Measurements from ENCODE around the gene KCTD6.
A peak's percentile ranks its signal among the peaks of the same experiment; 100 is the strongest.

KCTD6 gene

GRCh38 chr3:58484722-58485069 lies 7.2 kb upstream of the KCTD6 start:
- Histone ChIP-seq H3K27ac (ENCODE audit: low read depth, low read length) (no peak overlapping the region), H3K9me3 (ENCODE audit: control insufficient read depth in 1 of 2, low read length in 2 of 2) (no peaks in the 10 kb centered on the region), H3K4me1 (ENCODE audit: control insufficient read depth in 1 of 2, insufficient read depth in 2 of 2, low read length in 2 of 2) (peaks cover 0 to 6% of the 10 kb centered on the region in 2 donors), H3K4me3 (ENCODE audit: low read depth in 1 of 2, low read length in 2 of 2) (no peak overlapping the region), H3K9ac (ENCODE audit: low read depth in 1 of 2, low read length in 2 of 2) (no peak overlapping the region), H3K27me3 (ENCODE audit: control insufficient read depth in 1 of 2, insufficient read depth in 2 of 2, low read length in 2 of 2) (no peaks in the 10 kb centered on the region), H3K36me3 (ENCODE audit: control insufficient read depth in 1 of 2, insufficient read depth in 2 of 2, low read length in 2 of 2) (no peaks in the 10 kb centered on the region)

- Histone ChIP-seq H3K4me3 (ENCODE audit: low read depth in 1 of 2, low read length in 2 of 2) (no peak overlapping the region), H3K27me3 (ENCODE audit: control insufficient read depth in 1 of 2, insufficient read depth in 2 of 2, low read length in 2 of 2) (no peaks in the 10 kb centered on the region), H3K9ac (ENCODE audit: low read depth in 1 of 2, low read length in 2 of 2) (no peak overlapping the region), H3K27ac (ENCODE audit: low read depth, low read length) (no peak overlapping the region), H3K36me3 (ENCODE audit: control insufficient read depth in 1 of 2, insufficient read depth in 2 of 2, low read length in 2 of 2) (no peaks in the 10 kb centered on the region), H3K9me3 (ENCODE audit: control insufficient read depth in 1 of 2, low read length in 2 of 2) (no peaks in the 10 kb centered on the region), H3K4me1 (ENCODE audit: control insufficient read depth in 1 of 2, insufficient read depth in 2 of 2, low read length in 2 of 2) (peaks cover 2 to 11% of the 10 kb centered on the region in 2 donors)
Observed at GRCh38 chr3:58485801-58486435, 6.0 kb upstream of the KCTD6 start.

- Histone ChIP-seq H3K27me3 (ENCODE audit: control insufficient read depth in 1 of 2, insufficient read depth in 2 of 2, low read length in 2 of 2) (no peaks in the 10 kb centered on the region), H3K9ac (ENCODE audit: low read depth in 1 of 2, low read length in 2 of 2) (no peak overlapping the region), H3K36me3 (ENCODE audit: control insufficient read depth in 1 of 2, insufficient read depth in 2 of 2, low read length in 2 of 2) (no peaks in the 10 kb centered on the region), H3K9me3 (ENCODE audit: control insufficient read depth in 1 of 2, low read length in 2 of 2) (no peaks in the 10 kb centered on the region), H3K4me3 (ENCODE audit: low read depth in 1 of 2, low read length in 2 of 2) (no peak overlapping the region), H3K4me1 (ENCODE audit: control insufficient read depth in 1 of 2, insufficient read depth in 2 of 2, low read length in 2 of 2) (peaks cover 6 to 15% of the 10 kb centered on the region in 2 donors), H3K27ac (ENCODE audit: low read depth, low read length) (no peak overlapping the region)
Observed at GRCh38 chr3:58487140-58487886, 4.6 kb upstream of the KCTD6 start.

GRCh38 chr3:58488967-58489366 lies 2.9 kb upstream of the KCTD6 start:
- Histone ChIP-seq H3K4me3 (ENCODE audit: low read depth in 1 of 2, low read length in 2 of 2) (no peak overlapping the region), H3K36me3 (ENCODE audit: control insufficient read depth in 1 of 2, insufficient read depth in 2 of 2, low read length in 2 of 2) (no peaks in the 10 kb centered on the region), H3K9me3 (ENCODE audit: control insufficient read depth in 1 of 2, low read length in 2 of 2) (no peaks in the 10 kb centered on the region), H3K27ac (ENCODE audit: low read depth, low read length) (no peak overlapping the region), H3K9ac (ENCODE audit: low read depth in 1 of 2, low read length in 2 of 2) (no peak overlapping the region), H3K27me3 (ENCODE audit: control insufficient read depth in 1 of 2, insufficient read depth in 2 of 2, low read length in 2 of 2) (no peaks in the 10 kb centered on the region), H3K4me1 (ENCODE audit: control insufficient read depth in 1 of 2, insufficient read depth in 2 of 2, low read length in 2 of 2) (peaks cover 22 to 29% of the 10 kb centered on the region in 2 donors)

DNA sequence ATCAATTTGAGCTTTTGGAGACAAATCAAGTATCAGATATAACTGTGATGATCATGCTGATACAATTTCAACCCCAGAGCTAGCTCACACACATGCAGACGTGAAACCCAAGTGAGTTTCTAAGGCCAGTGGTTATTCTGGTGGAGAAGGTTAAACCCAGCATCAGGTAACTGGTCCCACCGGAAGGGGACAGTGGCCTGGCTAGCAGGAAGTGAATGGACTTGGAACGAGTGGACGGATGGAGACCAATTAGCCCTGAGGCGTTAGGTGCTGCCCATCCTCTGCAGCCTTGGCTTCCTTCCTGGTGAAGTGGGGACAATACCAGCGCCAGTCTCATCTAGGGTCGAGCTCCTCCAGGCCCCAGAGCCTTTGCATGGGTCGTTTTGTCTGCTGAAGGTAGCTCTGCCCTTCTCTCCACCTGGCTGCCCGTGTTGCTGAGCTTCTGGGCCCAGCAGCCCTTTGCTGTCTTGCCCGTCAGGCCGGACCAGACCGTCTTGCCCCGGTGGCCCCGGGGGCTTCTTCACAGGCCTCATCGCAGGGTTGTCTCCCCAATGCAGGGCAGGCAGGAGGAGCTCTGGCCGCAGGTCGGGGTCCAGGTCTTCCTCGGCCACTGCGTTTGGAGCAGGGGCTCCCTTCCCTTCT lies 915 bp upstream of the KCTD6 start:
- Histone ChIP-seq H3K4me1 (ENCODE audit: control insufficient read depth in 1 of 2, insufficient read depth in 2 of 2, low read length in 2 of 2) (peaks cover 26 to 43% of the 10 kb centered on the region in 2 donors), H3K27me3 (ENCODE audit: control insufficient read depth in 1 of 2, insufficient read depth in 2 of 2, low read length in 2 of 2) (no peaks in the 10 kb centered on the region), H3K4me3 (ENCODE audit: low read depth in 1 of 2, low read length in 2 of 2) (peak overlapping the region; percentile 57 to 70), H3K36me3 (ENCODE audit: control insufficient read depth in 1 of 2, insufficient read depth in 2 of 2, low read length in 2 of 2) (no peaks in the 10 kb centered on the region), H3K9ac (ENCODE audit: low read depth in 1 of 2, low read length in 2 of 2) (peak overlapping the region; percentile 10 to 45), H3K9me3 (ENCODE audit: control insufficient read depth in 1 of 2, low read length in 2 of 2) (no peaks in the 10 kb centered on the region), H3K27ac (ENCODE audit: low read depth, low read length) (no peak overlapping the region)

- Histone ChIP-seq H3K9ac (ENCODE audit: low read depth in 1 of 2, low read length in 2 of 2) (peak overlapping the region; percentile 60 to 85), H3K27me3 (ENCODE audit: control insufficient read depth in 1 of 2, insufficient read depth in 2 of 2, low read length in 2 of 2) (no peaks in the 10 kb centered on the region), H3K27ac (ENCODE audit: low read depth, low read length) (no peak overlapping the region), H3K4me3 (ENCODE audit: low read depth in 1 of 2, low read length in 2 of 2) (peak overlapping the region; percentile 79 to 84), H3K4me1 (ENCODE audit: control insufficient read depth in 1 of 2, insufficient read depth in 2 of 2, low read length in 2 of 2) (peaks cover 26 to 43% of the 10 kb centered on the region in 2 donors), H3K36me3 (ENCODE audit: control insufficient read depth in 1 of 2, insufficient read depth in 2 of 2, low read length in 2 of 2) (no peaks in the 10 kb centered on the region), H3K9me3 (ENCODE audit: control insufficient read depth in 1 of 2, low read length in 2 of 2) (no peaks in the 10 kb centered on the region)
Observed at GRCh38 chr3:58492494-58492905, 604 bp downstream of the KCTD6 start.

DNA sequence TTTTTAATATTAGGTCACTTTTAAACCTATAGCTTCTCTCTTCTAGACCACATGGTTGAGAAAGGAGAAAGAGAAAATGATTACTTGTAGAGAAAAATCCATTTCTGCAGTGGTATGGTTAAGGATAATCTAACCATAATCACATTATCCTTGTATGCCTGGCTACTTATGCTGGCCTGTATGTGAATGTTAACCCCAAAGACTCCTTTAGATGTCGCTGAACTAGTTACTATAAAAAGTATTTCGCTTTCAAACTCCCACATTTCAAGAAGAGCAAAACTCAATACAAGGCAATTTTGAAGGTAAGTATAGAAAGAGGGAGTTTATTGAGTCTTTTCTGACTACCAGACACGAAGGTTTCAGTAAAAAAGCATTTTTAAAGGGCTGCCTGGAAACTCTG lies 2.2 kb downstream of the KCTD6 start:
- no peaks in the 10 kb centered on the region for H3K36me3 ChIP-seq (ENCODE audit: control insufficient read depth in 1 of 2, insufficient read depth in 2 of 2, low read length in 2 of 2)
- peaks cover 26 to 39% of the 10 kb centered on the region in 2 donors for H3K4me1 ChIP-seq (ENCODE audit: control insufficient read depth in 1 of 2, insufficient read depth in 2 of 2, low read length in 2 of 2)
- no peak overlapping the region for H3K27ac ChIP-seq (ENCODE audit: low read depth, low read length)
- H3K4me3 ChIP-seq (ENCODE audit: low read depth in 1 of 2, low read length in 2 of 2), result no peak overlapping the region
- no peaks in the 10 kb centered on the region for H3K9me3 ChIP-seq (ENCODE audit: control insufficient read depth in 1 of 2, low read length in 2 of 2)
- no peak overlapping the region for H3K9ac ChIP-seq (ENCODE audit: low read depth in 1 of 2, low read length in 2 of 2)
- H3K27me3 ChIP-seq (ENCODE audit: control insufficient read depth in 1 of 2, insufficient read depth in 2 of 2, low read length in 2 of 2), result no peaks in the 10 kb centered on the region

DNA sequence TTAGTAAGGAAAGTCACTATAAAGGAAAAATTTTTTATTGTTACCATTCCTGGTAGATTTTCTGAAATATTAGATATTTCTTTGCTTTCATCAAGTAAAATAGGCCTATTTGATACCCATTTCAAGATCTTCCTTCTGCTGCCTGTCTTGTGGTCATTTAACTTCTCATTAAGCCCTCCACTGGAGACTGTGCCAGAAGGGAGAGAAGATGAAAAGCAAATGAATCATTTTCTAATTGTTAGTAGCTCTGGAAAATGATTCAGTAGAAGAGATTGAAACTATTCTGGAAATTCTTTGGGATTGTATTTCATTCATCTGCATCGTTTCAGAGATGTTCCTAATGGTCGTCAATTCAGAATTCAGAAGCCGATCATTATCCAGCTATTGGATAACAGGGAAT lies 3.2 kb downstream of the KCTD6 start:
- H3K27me3 ChIP-seq (ENCODE audit: control insufficient read depth in 1 of 2, insufficient read depth in 2 of 2, low read length in 2 of 2), result no peaks in the 10 kb centered on the region
- no peak overlapping the region for H3K4me3 ChIP-seq (ENCODE audit: low read depth in 1 of 2, low read length in 2 of 2)
- H3K4me1 ChIP-seq (ENCODE audit: control insufficient read depth in 1 of 2, insufficient read depth in 2 of 2, low read length in 2 of 2), result peaks cover 26 to 37% of the 10 kb centered on the region in 2 donors
- no peak overlapping the region for H3K27ac ChIP-seq (ENCODE audit: low read depth, low read length)
- no peaks in the 10 kb centered on the region for H3K36me3 ChIP-seq (ENCODE audit: control insufficient read depth in 1 of 2, insufficient read depth in 2 of 2, low read length in 2 of 2)
- H3K9me3 ChIP-seq (ENCODE audit: control insufficient read depth in 1 of 2, low read length in 2 of 2), result no peaks in the 10 kb centered on the region
- no peak overlapping the region for H3K9ac ChIP-seq (ENCODE audit: low read depth in 1 of 2, low read length in 2 of 2)

DNA sequence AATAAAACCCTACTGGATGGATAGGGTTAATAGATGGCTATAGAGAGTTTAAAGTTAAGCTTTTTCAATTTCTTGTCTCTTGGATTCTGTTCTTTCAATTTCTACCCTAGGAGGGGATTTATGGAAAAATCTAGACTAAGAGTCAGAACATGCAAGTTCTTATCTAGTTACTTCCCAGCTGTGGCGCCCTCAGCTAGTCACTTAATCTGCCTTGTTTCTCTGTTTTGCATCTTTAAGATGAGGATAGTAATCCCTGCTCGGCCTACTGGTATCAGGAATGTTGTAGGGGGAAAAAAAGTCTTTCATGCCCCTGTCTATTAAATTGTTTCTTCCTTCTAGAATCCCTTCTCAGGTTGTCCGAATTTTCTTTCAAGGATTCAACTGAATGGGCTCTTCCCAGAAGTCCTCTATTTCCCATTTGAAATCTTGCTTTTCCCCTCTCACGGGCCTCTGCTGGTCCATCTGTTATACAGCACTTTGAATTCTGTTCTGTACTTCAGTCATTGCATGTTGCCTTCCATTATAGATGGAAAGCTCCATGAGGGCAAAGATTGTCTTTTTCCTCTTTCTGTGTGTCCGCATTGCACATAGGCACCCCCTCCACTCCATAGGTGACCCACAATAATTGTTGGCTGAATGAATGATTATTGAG lies 4.4 kb downstream of the KCTD6 start:
- Histone ChIP-seq H3K4me1 (ENCODE audit: control insufficient read depth in 1 of 2, insufficient read depth in 2 of 2, low read length in 2 of 2) (peaks cover 20 to 28% of the 10 kb centered on the region in 2 donors), H3K9me3 (ENCODE audit: control insufficient read depth in 1 of 2, low read length in 2 of 2) (no peaks in the 10 kb centered on the region), H3K27me3 (ENCODE audit: control insufficient read depth in 1 of 2, insufficient read depth in 2 of 2, low read length in 2 of 2) (no peaks in the 10 kb centered on the region), H3K9ac (ENCODE audit: low read depth in 1 of 2, low read length in 2 of 2) (no peak overlapping the region), H3K4me3 (ENCODE audit: low read depth in 1 of 2, low read length in 2 of 2) (no peak overlapping the region), H3K27ac (ENCODE audit: low read depth, low read length) (no peak overlapping the region), H3K36me3 (ENCODE audit: control insufficient read depth in 1 of 2, insufficient read depth in 2 of 2, low read length in 2 of 2) (peaks cover 6 to 9% of the 10 kb centered on the region in 2 donors)

DNA sequence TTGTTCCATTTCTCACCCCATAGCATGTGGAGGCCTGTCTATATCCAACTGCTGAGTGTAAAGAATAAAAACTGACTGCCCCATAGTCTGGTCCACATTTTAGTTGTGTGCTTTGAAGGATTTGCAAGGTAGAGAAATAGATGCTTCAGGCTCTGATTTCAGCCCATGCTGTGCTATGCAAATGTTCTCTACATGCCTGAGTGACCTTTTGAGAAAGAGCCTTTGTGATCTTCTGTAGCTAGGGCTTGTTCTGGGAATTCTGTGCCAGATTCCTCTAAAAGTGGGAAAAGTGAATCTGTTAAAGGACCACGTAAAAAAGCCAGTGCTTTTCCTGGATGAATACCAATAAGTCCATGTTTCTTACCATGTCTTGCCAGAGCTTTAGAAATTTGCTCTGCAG lies 5.2 kb downstream of the KCTD6 start:
- Histone ChIP-seq H3K9me3 (ENCODE audit: control insufficient read depth in 1 of 2, low read length in 2 of 2) (no peaks in the 10 kb centered on the region), H3K4me3 (ENCODE audit: low read depth in 1 of 2, low read length in 2 of 2) (no peak overlapping the region), H3K27ac (ENCODE audit: low read depth, low read length) (no peak overlapping the region), H3K4me1 (ENCODE audit: control insufficient read depth in 1 of 2, insufficient read depth in 2 of 2, low read length in 2 of 2) (peaks cover 20 to 28% of the 10 kb centered on the region in 2 donors), H3K27me3 (ENCODE audit: control insufficient read depth in 1 of 2, insufficient read depth in 2 of 2, low read length in 2 of 2) (no peaks in the 10 kb centered on the region), H3K36me3 (ENCODE audit: control insufficient read depth in 1 of 2, insufficient read depth in 2 of 2, low read length in 2 of 2) (peaks cover 8 to 9% of the 10 kb centered on the region in 2 donors), H3K9ac (ENCODE audit: low read depth in 1 of 2, low read length in 2 of 2) (no peak overlapping the region)

Measured in duodenal mucosa (tissue), 2 donors.